CD14-positive monocyte (primary cell): Measurements from ENCODE around the gene UBE2QL1. TPM values are rescaled to one million over a fixed set of nuclear protein-coding genes. Genes with fewer than 3 reads are reported as not detected.

ENCODE experiments used
- DNase-seq, 3 donors: peaks; one replicate each; pipeline ENCODE4 v3.0.0-alpha.2; 2011 to 2022
- H2AFZ ChIP-seq: 2 replicates; pipeline ENCODE4 v1.6.0; 2012; ENCODE audit warnings: mild to moderate bottlenecking, low read depth, low read length, inconsistent platforms; ENCODE audit not compliant: insufficient read depth, poor library complexity, severe bottlenecking
- H3K27ac ChIP-seq, 2 donors: 1 replicate in 1 of 2; 2 replicates in 1 of 2; pipeline ENCODE4 v1.5.1; 2012 to 2013; ENCODE audit warnings: low read length in 2 of 2, control low read depth in 1 of 2, inconsistent platforms in 1 of 2, low read depth in 1 of 2, mild to moderate bottlenecking in 1 of 2
- H3K27me3 ChIP-seq, 2 donors: one replicate each; pipeline versions ENCODE4 v1.6.0 to v1.6.1; 2011 to 2013; ENCODE audit warnings: low read length in 2 of 2; ENCODE audit not compliant: control insufficient read depth in 2 of 2, insufficient read depth in 2 of 2
- H3K36me3 ChIP-seq, 2 donors: replicated peaks in 1 of 2; 1 replicate in 1 of 2; 2 replicates in 1 of 2; pipeline versions ENCODE4 v1.5.1 to v1.6.1; 2012 to 2013; ENCODE audit warnings: low read length in 2 of 2, control low read depth in 1 of 2, inconsistent platforms in 1 of 2, mild to moderate bottlenecking in 1 of 2; ENCODE audit not compliant: insufficient read depth in 2 of 2, control insufficient read depth in 1 of 2
- H3K4me1 ChIP-seq, 2 donors: 1 replicate in 1 of 2; 2 replicates in 1 of 2; pipeline versions ENCODE4 v1.5.1 to v1.6.1; 2012 to 2013; ENCODE audit warnings: low read length in 2 of 2, control low read depth in 1 of 2, inconsistent platforms in 1 of 2, mild to moderate bottlenecking in 1 of 2, moderate library complexity in 1 of 2; ENCODE audit not compliant: insufficient read depth in 2 of 2, control insufficient read depth in 1 of 2
- H3K4me2 ChIP-seq: replicated peaks from 2 replicates; pipeline ENCODE3; 2012; ENCODE audit warnings: low read length, moderate library complexity, mild to moderate bottlenecking; ENCODE audit not compliant: poor library complexity, severe bottlenecking; ENCODE audit errors: extremely low read depth
- H3K4me3 ChIP-seq, 3 experiments: fragments of 200-600 bp in 1 of 3; sonication (generic) in 1 of 3; replicated peaks in 1 of 3; 1 replicate in 2 of 3; 2 replicates in 1 of 3; pipeline ENCODE4 v1.5.1; 2011 to 2013; ENCODE audit warnings: low read length in 3 of 3, mild to moderate bottlenecking in 3 of 3, control low read depth in 2 of 3, low read depth in 2 of 3, inconsistent platforms in 1 of 3, moderate library complexity in 1 of 3
- H3K79me2 ChIP-seq: 2 replicates; pipeline ENCODE4 v1.6.0; 2012; ENCODE audit warnings: mild to moderate bottlenecking, control low read depth, inconsistent platforms, low read length, moderate library complexity; ENCODE audit not compliant: insufficient read depth
- H3K9ac ChIP-seq: 2 replicates; pipeline ENCODE4 v1.6.0; 2017; ENCODE audit warnings: low read length, mild to moderate bottlenecking; ENCODE audit not compliant: insufficient read depth, poor library complexity, severe bottlenecking
- H3K9me3 ChIP-seq, 2 donors: replicated peaks in 1 of 2; 1 replicate in 1 of 2; 2 replicates in 1 of 2; pipeline versions ENCODE4 v1.5.1 to v1.6.1; 2012 to 2013; ENCODE audit warnings: low read length in 2 of 2, control low read depth in 1 of 2; ENCODE audit not compliant: control insufficient read depth in 1 of 2, insufficient read depth in 1 of 2
- H4K20me1 ChIP-seq: 2 replicates; pipeline ENCODE4 v1.6.0; 2012; ENCODE audit warnings: mild to moderate bottlenecking, low read length, control low read depth, moderate library complexity; ENCODE audit not compliant: insufficient read depth
- H3K27ac Mint-ChIP-seq, 7 donors: one replicate each; pipeline ENCODE4 v1.8.0; 2020; ENCODE audit warnings: mild to moderate bottlenecking in 7 of 7, mixed read lengths in 7 of 7, moderate library complexity in 6 of 7, inconsistent platforms in 2 of 7
- H3K27me3 Mint-ChIP-seq, 3 donors: one replicate each; pipeline ENCODE4 v1.8.0; 2021 to 2022; ENCODE audit warnings: low read depth in 3 of 3, mild to moderate bottlenecking in 3 of 3, mixed read lengths in 3 of 3, moderate library complexity in 3 of 3, inconsistent platforms in 1 of 3
- H3K36me3 Mint-ChIP-seq, 2 donors: one replicate each; pipeline ENCODE4 v1.8.0; 2020; ENCODE audit warnings: mixed read lengths in 2 of 2, inconsistent platforms in 1 of 2, mild to moderate bottlenecking in 1 of 2
- H3K4me1 Mint-ChIP-seq: one replicate; pipeline ENCODE4 v1.8.0; 2020; ENCODE audit warnings: mild to moderate bottlenecking, mixed read lengths
- H3K4me3 Mint-ChIP-seq, 2 donors: one replicate each; pipeline ENCODE4 v1.8.0; 2020; ENCODE audit warnings: mild to moderate bottlenecking in 2 of 2, mixed read lengths in 2 of 2, moderate library complexity in 1 of 2
- H3K9me3 Mint-ChIP-seq, 7 donors: one replicate each; pipeline ENCODE4 v1.8.0; 2020 to 2022; ENCODE audit warnings: mixed read lengths in 7 of 7, mild to moderate bottlenecking in 6 of 7, moderate library complexity in 6 of 7, inconsistent platforms in 2 of 7
- WGBS: methylation state at CpG from one replicate; pipeline ENCODE4 v1.1.5; 2013; ENCODE audit warnings: missing lambda C conversion rate; ENCODE audit not compliant: insufficient coverage; 5-methylcytosine and 5-hydroxymethylcytosine counted together
- intact Hi-C, 2 donors: fragments of 100-400 bp; cut with micrococcal nuclease; formaldehyde crosslinking; loops; one replicate each; pipeline versions ENCODE4 v1.15.0 to v1.15.1; 2023
- polyA plus RNA-seq, 3 donors: library from polyadenylated mRNA; depleted of rRNA in 1 of 3; unstranded in 2 of 3; stranded (reverse) in 1 of 3; fragments of 300-500 nt in 2 of 3; fragments of >200 nt in 1 of 3; fragmentation: Illumina TruSeq in 2 of 3; gene quantifications; 1 replicate in 2 of 3; 2 replicates in 1 of 3; pipeline ENCODE4 v1.2.3, GENCODE V29; 2012 to 2021
- TF ChIP-seq, protein P1 (sequence below): fragments of 200-600 bp; IDR thresholded peaks from one replicate; pipeline ENCODE4 v1.8.0; 2022; ENCODE audit warnings: antibody characterized with exemption, mild to moderate bottlenecking

Gene UBE2QL1
- polyA plus RNA-seq, 3 donors = not detected

GRCh38 chr5:6501701-6502100, 53.0 kb downstream of the UBE2QL1 start:
- 90% methylated on average over 2 of the region's 7 CpGs for WGBS
- no peaks in the 10 kb centered on the region for H3K4me1 ChIP-seq
- Mint-ChIP-seq H3K36me3 (no peaks in the 10 kb centered on the region), H3K9me3 (peaks cover 0 to 19% (median 7%) of the 10 kb centered on the region in 7 donors), H3K4me1 (no peaks in the 10 kb centered on the region), H3K27ac (no peak overlapping the region), H3K27me3 (peaks cover 8 to 12% (median 10%) of the 10 kb centered on the region in 3 donors), H3K4me3 (no peak overlapping the region)
- no peak overlapping the region for H3K9ac ChIP-seq
- no peaks in the 10 kb centered on the region for H3K27me3 ChIP-seq
- peaks cover 0 to 20% of the 10 kb centered on the region in 2 donors for H3K9me3 ChIP-seq
- H3K27ac ChIP-seq = no peak overlapping the region
- H3K79me2 ChIP-seq = no peaks in the 10 kb centered on the region
- DNase-seq = no peak
- H3K4me2 ChIP-seq = no peak overlapping the region
- H3K36me3 ChIP-seq = no peaks in the 10 kb centered on the region
- TF ChIP-seq, protein P1, sequence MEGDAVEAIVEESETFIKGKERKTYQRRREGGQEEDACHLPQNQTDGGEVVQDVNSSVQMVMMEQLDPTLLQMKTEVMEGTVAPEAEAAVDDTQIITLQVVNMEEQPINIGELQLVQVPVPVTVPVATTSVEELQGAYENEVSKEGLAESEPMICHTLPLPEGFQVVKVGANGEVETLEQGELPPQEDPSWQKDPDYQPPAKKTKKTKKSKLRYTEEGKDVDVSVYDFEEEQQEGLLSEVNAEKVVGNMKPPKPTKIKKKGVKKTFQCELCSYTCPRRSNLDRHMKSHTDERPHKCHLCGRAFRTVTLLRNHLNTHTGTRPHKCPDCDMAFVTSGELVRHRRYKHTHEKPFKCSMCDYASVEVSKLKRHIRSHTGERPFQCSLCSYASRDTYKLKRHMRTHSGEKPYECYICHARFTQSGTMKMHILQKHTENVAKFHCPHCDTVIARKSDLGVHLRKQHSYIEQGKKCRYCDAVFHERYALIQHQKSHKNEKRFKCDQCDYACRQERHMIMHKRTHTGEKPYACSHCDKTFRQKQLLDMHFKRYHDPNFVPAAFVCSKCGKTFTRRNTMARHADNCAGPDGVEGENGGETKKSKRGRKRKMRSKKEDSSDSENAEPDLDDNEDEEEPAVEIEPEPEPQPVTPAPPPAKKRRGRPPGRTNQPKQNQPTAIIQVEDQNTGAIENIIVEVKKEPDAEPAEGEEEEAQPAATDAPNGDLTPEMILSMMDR = no peak
- intact Hi-C loops = no loop called here
- H2AFZ ChIP-seq = no peak overlapping the region
- no peak overlapping the region for H3K4me3 ChIP-seq
- no peaks in the 10 kb centered on the region for H4K20me1 ChIP-seq

- no peak overlapping the region for H3K4me3 ChIP-seq
- no peaks in the 10 kb centered on the region for H3K36me3 ChIP-seq
- no peaks in the 10 kb centered on the region for H3K36me3 Mint-ChIP-seq
- H3K27ac ChIP-seq = no peak overlapping the region
- no peaks in the 10 kb centered on the region for H4K20me1 ChIP-seq
- WGBS = 89% methylated on average over 3 of the region's 4 CpGs
- intact Hi-C loops = no loop called here
- no peak overlapping the region for H3K4me2 ChIP-seq
- DNase-seq = no peak
- no peak overlapping the region for H3K27ac Mint-ChIP-seq
- no peaks in the 10 kb centered on the region for H3K4me1 ChIP-seq
- H3K9ac ChIP-seq = no peak overlapping the region
- H3K27me3 ChIP-seq = no peaks in the 10 kb centered on the region
- no peak overlapping the region for H2AFZ ChIP-seq
- H3K4me3 Mint-ChIP-seq = no peak overlapping the region
- peaks cover 11 to 12% (median 12%) of the 10 kb centered on the region in 3 donors for H3K27me3 Mint-ChIP-seq
- no peaks in the 10 kb centered on the region for H3K4me1 Mint-ChIP-seq
- H3K9me3 Mint-ChIP-seq = peaks cover 0 to 19% (median 7%) of the 10 kb centered on the region in 7 donors
- TF ChIP-seq, protein P1 = no peak
- peaks cover 0 to 20% of the 10 kb centered on the region in 2 donors for H3K9me3 ChIP-seq
- no peaks in the 10 kb centered on the region for H3K79me2 ChIP-seq
These were observed 53.8 kb downstream of the UBE2QL1 start for GRCh38 chr5:6502421-6502820.
